GM10266 (cell line): Measurements from ENCODE around the gene SREK1IP1.

Experiments
- DNase-seq: peaks from one replicate; pipeline ENCODE4 v3.0.0; 2012; ENCODE audit errors: extremely low spot score
- CTCF ChIP-seq: IDR thresholded peaks from 2 replicates; pipeline ENCODE4 v1.5.1; 2012; ENCODE audit warnings: mild to moderate bottlenecking, low read depth; ENCODE audit not compliant: control insufficient read depth, insufficient read depth; ENCODE audit errors: missing control alignments

SREK1IP1 gene

GRCh38 chr5:64800926-64801325 lies 32.4 kb upstream of the SREK1IP1 start:
- no peak for TF ChIP-seq CTCF
- DNase-seq: no peak

GRCh38 chr5:64796301-64796700 lies 27.8 kb upstream of the SREK1IP1 start:
- no peak for DNase-seq
- TF ChIP-seq CTCF: no peak

GRCh38 chr5:64794053-64794770 lies 25.7 kb upstream of the SREK1IP1 start:
- TF ChIP-seq CTCF: no peak
- no peak for DNase-seq

GRCh38 chr5:64792469-64792868 lies 24.0 kb upstream of the SREK1IP1 start:
- TF ChIP-seq CTCF: no peak
- DNase-seq: no peak

GRCh38 chr5:64790210-64790609 lies 21.7 kb upstream of the SREK1IP1 start:
- no peak for TF ChIP-seq CTCF
- no peak for DNase-seq

GRCh38 chr5:64789457-64789856 lies 21.0 kb upstream of the SREK1IP1 start:
- no peak for TF ChIP-seq CTCF
- DNase-seq: no peak

- no peak for DNase-seq
- TF ChIP-seq CTCF: no peak
Measured at GRCh38 chr5:64788156-64788555, 19.7 kb upstream of the SREK1IP1 start.
